Ectodermal cell (in vitro differentiated cells): ENCODE results near the gene LANCL3.
"Not testable (repeated sequence)": the region's sequence is repeated elsewhere in the genome, so short reads cannot be mapped to it uniquely, and the experiment has no call there.

ENCODE experiments used
- H3K27ac ChIP-seq: 2 replicates; pipeline ENCODE4 v1.7.0; 2013; ENCODE audit warnings: mild to moderate bottlenecking, low read depth, low read length; ENCODE audit not compliant: insufficient read depth, poor library complexity, severe bottlenecking
- H3K27me3 ChIP-seq: 2 replicates; pipeline ENCODE4 v1.7.0; 2013; ENCODE audit warnings: mild to moderate bottlenecking, low read length; ENCODE audit not compliant: insufficient read depth, control insufficient read depth, poor library complexity, severe bottlenecking
- H3K36me3 ChIP-seq: one replicate; pipeline ENCODE4 v1.7.0; 2013; ENCODE audit warnings: low read length; ENCODE audit not compliant: control insufficient read depth, insufficient read depth
- H3K4me1 ChIP-seq: one replicate; pipeline ENCODE4 v1.7.0; 2013; ENCODE audit warnings: low read length; ENCODE audit not compliant: control insufficient read depth, insufficient read depth
- H3K4me3 ChIP-seq: 2 replicates; pipeline ENCODE4 v1.7.0; 2013; ENCODE audit warnings: low read depth, low read length, control low read depth; ENCODE audit not compliant: insufficient read depth
- H3K9me3 ChIP-seq: 2 replicates; pipeline ENCODE4 v1.7.0; 2013; ENCODE audit warnings: mild to moderate bottlenecking, low read length, moderate library complexity; ENCODE audit not compliant: control insufficient read depth
- WGBS, 2 experiments: methylation state at CpG; one replicate each; pipeline ENCODE4 v1.1.7; 2013; ENCODE audit warnings: missing lambda C conversion rate in 2 of 2; 5-methylcytosine and 5-hydroxymethylcytosine counted together

Gene LANCL3

GRCh38 chrX:37572108-37572587 lies 687 bp downstream of the LANCL3 start:
- not testable (repeated sequence) for H3K9me3 ChIP-seq, H3K4me1 ChIP-seq, H3K27ac ChIP-seq, H3K36me3 ChIP-seq
- 4 to 5% methylated on average over 30 to 36 of the region's 61 CpGs for WGBS, 2 experiments
- Histone ChIP-seq H3K27me3 (peaks cover 19% of the 10 kb centered on the region), H3K4me3 (peak overlapping the region; percentile 18)

DNA sequence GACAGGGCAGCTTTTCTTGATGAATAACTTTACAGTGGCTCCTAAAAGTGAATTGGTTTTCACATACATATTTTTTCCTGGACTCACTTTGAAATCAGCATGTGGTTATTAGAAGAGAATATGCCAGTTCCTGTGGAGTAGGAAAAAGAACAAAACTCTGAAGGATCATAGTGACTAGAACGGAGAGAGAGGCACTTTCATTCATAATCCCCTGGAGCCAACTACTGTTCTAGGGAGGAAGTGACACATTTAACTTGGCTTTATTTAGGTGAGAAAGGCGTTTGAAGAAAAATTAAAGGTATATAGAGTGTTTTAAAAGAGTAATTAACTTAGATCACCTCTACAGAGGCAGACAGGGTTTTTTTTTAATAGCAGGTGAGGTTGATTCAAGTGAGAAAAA lies 1.7 kb downstream of the LANCL3 start:
- H3K4me3 ChIP-seq, H3K4me1 ChIP-seq, H3K36me3 ChIP-seq, H3K9me3 ChIP-seq, H3K27ac ChIP-seq: not testable (repeated sequence)
- WGBS, 2 experiments = 35 to 41% methylated on average over 2 of the region's 2 CpGs
- H3K27me3 ChIP-seq = peaks cover 19% of the 10 kb centered on the region

- H3K4me1 ChIP-seq = no peaks in the 10 kb centered on the region
- no peak overlapping the region for H3K4me3 ChIP-seq
- H3K27me3 ChIP-seq = no peaks in the 10 kb centered on the region
- no peaks in the 10 kb centered on the region for H3K9me3 ChIP-seq
- H3K36me3 ChIP-seq = no peaks in the 10 kb centered on the region
- no peak overlapping the region for H3K27ac ChIP-seq
- WGBS, 2 experiments = 88 to 95% methylated on average over 4 to 5 of the region's 5 CpGs
Observed at GRCh38 chrX:37578045-37578444, 6.6 kb downstream of the LANCL3 start.

GRCh38 chrX:37580080-37580479 lies 8.6 kb downstream of the LANCL3 start:
- WGBS, 2 experiments = no CpG with 5 or more reads among the region's 1 CpG
- Histone ChIP-seq H3K9me3 (no peaks in the 10 kb centered on the region), H3K4me3 (no peak overlapping the region), H3K4me1 (no peaks in the 10 kb centered on the region), H3K27ac (no peak overlapping the region), H3K27me3 (no peaks in the 10 kb centered on the region), H3K36me3 (no peaks in the 10 kb centered on the region)

- H3K27ac ChIP-seq, H3K9me3 ChIP-seq, H3K36me3 ChIP-seq, H3K27me3 ChIP-seq, H3K4me3 ChIP-seq, H3K4me1 ChIP-seq: not testable (repeated sequence)
- WGBS, 2 experiments = 87 to 94% methylated on average over 11 of the region's 11 CpGs
Observed at GRCh38 chrX:37587337-37587736, 15.9 kb downstream of the LANCL3 start.

DNA sequence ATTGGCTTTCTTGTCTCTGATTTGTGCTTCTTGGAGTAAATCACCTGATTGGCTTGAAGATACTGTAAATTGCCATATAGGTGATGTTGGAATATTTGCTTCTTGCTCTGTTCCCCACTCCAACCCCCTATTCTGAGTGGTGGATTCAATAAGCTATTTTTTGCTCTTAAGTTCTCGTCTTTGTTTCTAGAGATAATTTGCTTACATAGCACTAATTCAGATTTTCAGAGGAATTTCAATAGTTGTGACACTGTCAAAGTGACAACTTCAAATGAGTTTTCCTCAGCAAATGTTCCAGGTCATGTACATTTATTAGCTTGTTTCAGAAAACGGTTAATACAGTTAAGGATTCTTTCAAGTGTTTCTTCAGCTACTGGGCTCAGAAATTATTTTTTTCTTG lies 18.6 kb downstream of the LANCL3 start:
- H3K27me3 ChIP-seq = no peaks in the 10 kb centered on the region
- WGBS, 2 experiments = 80% methylated on average over 1 of the region's 2 CpGs; no CpG with 5 or more reads in 1 of the 2 experiments
- H3K4me1 ChIP-seq = no peaks in the 10 kb centered on the region
- H3K9me3 ChIP-seq = no peaks in the 10 kb centered on the region
- no peak overlapping the region for H3K27ac ChIP-seq
- H3K36me3 ChIP-seq = no peaks in the 10 kb centered on the region
- H3K4me3 ChIP-seq = no peak overlapping the region

GRCh38 chrX:37594755-37595382 lies 23.4 kb downstream of the LANCL3 start:
- no peaks in the 10 kb centered on the region for H3K4me1 ChIP-seq
- 84 to 95% methylated on average over 3 of the region's 4 CpGs for WGBS, 2 experiments

DNA sequence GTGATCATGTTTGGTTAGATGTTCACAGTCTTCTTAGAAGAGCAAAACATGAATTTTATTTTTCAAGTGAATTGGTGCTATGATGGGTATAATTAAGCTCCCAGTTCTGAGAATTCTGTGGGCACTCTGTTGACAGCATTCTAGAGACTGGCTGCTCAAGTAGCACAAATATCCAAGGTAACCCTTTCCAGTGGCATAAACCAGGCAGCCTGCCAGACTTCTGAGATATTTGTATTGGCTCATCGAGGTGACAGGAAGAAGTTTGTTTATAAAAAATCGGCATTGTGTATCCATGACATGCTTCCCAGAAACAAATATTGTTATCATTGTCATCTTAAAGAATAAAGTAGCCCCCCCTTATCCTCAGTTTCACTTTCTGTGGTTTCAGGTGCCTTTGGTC lies 28.3 kb downstream of the LANCL3 start:
- H3K27ac ChIP-seq = no peak overlapping the region
- no peaks in the 10 kb centered on the region for H3K9me3 ChIP-seq
- no peaks in the 10 kb centered on the region for H3K27me3 ChIP-seq
- no peaks in the 10 kb centered on the region for H3K36me3 ChIP-seq
- no peak overlapping the region for H3K4me3 ChIP-seq
- no peaks in the 10 kb centered on the region for H3K4me1 ChIP-seq
- WGBS, 2 experiments = no CpG with 5 or more reads among the region's 2 CpGs

More at GRCh38 chrX:37594755-37595382, 23.4 kb downstream of the LANCL3 start:
- no peaks in the 10 kb centered on the region for H3K36me3 ChIP-seq
- H3K27me3 ChIP-seq = no peaks in the 10 kb centered on the region
- H3K27ac ChIP-seq = no peak overlapping the region
- H3K9me3 ChIP-seq = no peaks in the 10 kb centered on the region
- no peak overlapping the region for H3K4me3 ChIP-seq

DNA sequence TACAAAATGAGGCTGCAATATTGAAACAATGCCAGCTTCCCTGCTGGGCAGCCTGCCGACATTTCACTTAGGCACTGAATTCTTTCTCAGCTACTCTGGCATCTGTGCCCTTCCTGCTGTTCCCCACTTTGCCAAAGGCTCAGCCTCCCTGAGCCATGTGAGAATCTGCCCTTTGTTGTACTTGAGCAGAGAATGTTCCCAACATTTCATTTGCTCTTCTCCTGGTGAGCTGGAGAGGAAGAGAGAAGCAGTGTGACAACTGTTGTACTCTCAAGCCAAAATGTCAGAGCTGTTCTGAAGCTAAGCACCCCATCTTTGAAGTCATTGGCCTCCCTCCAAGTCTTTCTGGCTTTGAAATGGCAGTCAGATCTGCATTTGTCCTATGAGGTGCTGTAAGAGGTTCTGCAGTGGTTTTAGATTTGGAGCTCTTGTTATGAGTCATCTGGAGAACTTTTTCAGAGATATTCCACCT lies 32.5 kb downstream of the LANCL3 start:
- Histone ChIP-seq H3K9me3 (no peaks in the 10 kb centered on the region), H3K36me3 (no peaks in the 10 kb centered on the region), H3K4me3 (no peak overlapping the region), H3K4me1 (no peaks in the 10 kb centered on the region), H3K27me3 (no peaks in the 10 kb centered on the region), H3K27ac (no peak overlapping the region)
- 50 to 53% methylated on average over 1 of the region's 1 CpG for WGBS, 2 experiments

DNA sequence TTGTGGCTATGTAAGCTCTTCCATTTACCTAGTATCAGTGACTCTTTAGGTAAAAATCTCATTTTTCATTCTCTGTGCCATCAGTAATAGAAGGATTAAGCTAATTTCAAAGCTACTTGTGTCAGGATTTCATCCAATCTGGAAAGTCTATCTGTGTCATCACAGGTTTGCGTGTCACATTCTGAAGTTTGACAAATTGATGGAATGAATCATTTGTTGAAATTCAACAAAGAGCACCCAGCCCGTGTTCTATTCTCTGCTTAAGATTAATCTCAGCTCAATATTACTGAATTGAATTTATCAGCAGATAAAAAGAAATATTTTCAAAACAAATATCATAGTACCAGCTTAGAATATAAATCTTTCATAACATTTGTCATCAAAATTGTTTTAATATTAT lies 35.8 kb downstream of the LANCL3 start:
- no peaks in the 10 kb centered on the region for H3K36me3 ChIP-seq
- H3K27me3 ChIP-seq = no peaks in the 10 kb centered on the region
- H3K9me3 ChIP-seq = no peaks in the 10 kb centered on the region
- 86 to 88% methylated on average over 1 of the region's 2 CpGs for WGBS, 2 experiments
- H3K4me3 ChIP-seq = no peak overlapping the region
- no peak overlapping the region for H3K27ac ChIP-seq
- H3K4me1 ChIP-seq = no peaks in the 10 kb centered on the region
